WTC11 (cell line): Measurements from ENCODE around the gene TTC28.

Experiments
- ESRRA ChIP-seq: sonication (generic); formaldehyde crosslinking; IDR thresholded peaks from 2 replicates; pipeline ENCODE4 v1.8.1; 2022; ENCODE audit warnings: mild to moderate bottlenecking, missing genetic modification reagents, borderline replicate concordance
- ETV6 ChIP-seq: sonication (generic); formaldehyde crosslinking; IDR thresholded peaks from 2 replicates; pipeline ENCODE4 v1.8.1; 2022; ENCODE audit warnings: mild to moderate bottlenecking, missing genetic modification reagents
- KAT7 ChIP-seq: sonication (generic); formaldehyde crosslinking; IDR thresholded peaks from 2 replicates; pipeline ENCODE4 v1.8.1; 2023; ENCODE audit warnings: missing genetic modification reagents, mild to moderate bottlenecking, borderline replicate concordance
- PRRX2 ChIP-seq: fragments of 250-450 bp; sonication (Bioruptor Pico); IDR thresholded peaks from 2 replicates; pipeline ENCODE4 v1.8.0; 2021; ENCODE audit warnings: mild to moderate bottlenecking
- TCF7 ChIP-seq: sonication (generic); formaldehyde crosslinking; IDR thresholded peaks from 2 replicates; pipeline ENCODE4 v1.8.0; 2022; ENCODE audit warnings: mild to moderate bottlenecking, low read depth, missing genetic modification reagents, moderate library complexity
- ZNF121 ChIP-seq: sonication (generic); formaldehyde crosslinking; IDR thresholded peaks from 2 replicates; pipeline ENCODE4 v1.8.0; 2023; ENCODE audit warnings: missing genetic modification reagents
- ZNF423 ChIP-seq: fragments of 250-450 bp; sonication (Bioruptor Pico); IDR thresholded peaks from 2 replicates; pipeline ENCODE4 v2.1.2; 2022; ENCODE audit warnings: mild to moderate bottlenecking, moderate library complexity
- TF ChIP-seq, protein P1 (sequence below): sonication (generic); formaldehyde crosslinking; IDR thresholded peaks from 2 replicates; pipeline ENCODE4 v1.8.1; 2022; ENCODE audit warnings: missing genetic modification reagents, borderline replicate concordance
- TF ChIP-seq, protein P2 (sequence below): sonication (generic); formaldehyde crosslinking; IDR thresholded peaks from 2 replicates; pipeline ENCODE4 v1.8.1; 2022; ENCODE audit warnings: low read depth, mild to moderate bottlenecking, moderate library complexity, missing genetic modification reagents, borderline replicate concordance
- TF ChIP-seq, protein P3 (sequence below): fragments of 200-600 bp; IDR thresholded peaks from 2 replicates; pipeline ENCODE4 v1.8.0; 2022; ENCODE audit warnings: antibody characterized with exemption

DNA sequence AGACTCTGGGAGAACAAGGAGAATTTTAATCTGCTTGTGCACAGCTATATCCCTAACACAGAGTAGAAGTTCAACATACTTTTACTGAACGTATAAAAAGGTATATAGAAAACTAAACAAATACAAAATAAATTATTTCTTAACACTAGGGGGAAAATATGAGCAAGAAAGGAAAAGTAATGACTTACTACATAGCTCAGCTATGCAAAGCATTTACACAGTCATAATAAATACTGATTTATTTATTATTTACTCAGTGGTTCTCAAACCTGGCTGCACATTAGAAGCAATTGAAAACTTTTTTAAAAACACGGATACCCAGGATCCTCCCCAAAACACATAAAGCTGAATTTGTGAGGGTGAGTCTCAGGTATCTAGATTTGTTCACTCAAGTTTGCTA is 182.5 kb downstream of the TTC28 start:
- no peak for TF ChIP-seq PRRX2 (CRISPR knock-in tag)
- TF ChIP-seq KAT7 (CRISPR knock-in tag), result no peak
- TF ChIP-seq ETV6 (CRISPR knock-in tag), result no peak
- no peak for TF ChIP-seq ZNF121
- TF ChIP-seq, protein P1, sequence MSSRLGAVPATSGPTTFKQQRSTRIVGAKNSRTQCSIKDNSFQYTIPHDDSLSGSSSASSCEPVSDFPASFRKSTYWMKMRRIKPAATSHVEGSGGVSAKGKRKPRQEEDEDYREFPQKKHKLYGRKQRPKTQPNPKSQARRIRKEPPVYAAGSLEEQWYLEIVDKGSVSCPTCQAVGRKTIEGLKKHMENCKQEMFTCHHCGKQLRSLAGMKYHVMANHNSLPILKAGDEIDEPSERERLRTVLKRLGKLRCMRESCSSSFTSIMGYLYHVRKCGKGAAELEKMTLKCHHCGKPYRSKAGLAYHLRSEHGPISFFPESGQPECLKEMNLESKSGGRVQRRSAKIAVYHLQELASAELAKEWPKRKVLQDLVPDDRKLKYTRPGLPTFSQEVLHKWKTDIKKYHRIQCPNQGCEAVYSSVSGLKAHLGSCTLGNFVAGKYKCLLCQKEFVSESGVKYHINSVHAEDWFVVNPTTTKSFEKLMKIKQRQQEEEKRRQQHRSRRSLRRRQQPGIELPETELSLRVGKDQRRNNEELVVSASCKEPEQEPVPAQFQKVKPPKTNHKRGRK (CRISPR knock-in tag), result no peak
- TF ChIP-seq, protein P2, sequence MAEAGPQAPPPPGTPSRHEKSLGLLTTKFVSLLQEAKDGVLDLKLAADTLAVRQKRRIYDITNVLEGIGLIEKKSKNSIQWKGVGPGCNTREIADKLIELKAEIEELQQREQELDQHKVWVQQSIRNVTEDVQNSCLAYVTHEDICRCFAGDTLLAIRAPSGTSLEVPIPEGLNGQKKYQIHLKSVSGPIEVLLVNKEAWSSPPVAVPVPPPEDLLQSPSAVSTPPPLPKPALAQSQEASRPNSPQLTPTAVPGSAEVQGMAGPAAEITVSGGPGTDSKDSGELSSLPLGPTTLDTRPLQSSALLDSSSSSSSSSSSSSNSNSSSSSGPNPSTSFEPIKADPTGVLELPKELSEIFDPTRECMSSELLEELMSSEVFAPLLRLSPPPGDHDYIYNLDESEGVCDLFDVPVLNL (CRISPR knock-in tag), result no peak
- TF ChIP-seq, protein P3, sequence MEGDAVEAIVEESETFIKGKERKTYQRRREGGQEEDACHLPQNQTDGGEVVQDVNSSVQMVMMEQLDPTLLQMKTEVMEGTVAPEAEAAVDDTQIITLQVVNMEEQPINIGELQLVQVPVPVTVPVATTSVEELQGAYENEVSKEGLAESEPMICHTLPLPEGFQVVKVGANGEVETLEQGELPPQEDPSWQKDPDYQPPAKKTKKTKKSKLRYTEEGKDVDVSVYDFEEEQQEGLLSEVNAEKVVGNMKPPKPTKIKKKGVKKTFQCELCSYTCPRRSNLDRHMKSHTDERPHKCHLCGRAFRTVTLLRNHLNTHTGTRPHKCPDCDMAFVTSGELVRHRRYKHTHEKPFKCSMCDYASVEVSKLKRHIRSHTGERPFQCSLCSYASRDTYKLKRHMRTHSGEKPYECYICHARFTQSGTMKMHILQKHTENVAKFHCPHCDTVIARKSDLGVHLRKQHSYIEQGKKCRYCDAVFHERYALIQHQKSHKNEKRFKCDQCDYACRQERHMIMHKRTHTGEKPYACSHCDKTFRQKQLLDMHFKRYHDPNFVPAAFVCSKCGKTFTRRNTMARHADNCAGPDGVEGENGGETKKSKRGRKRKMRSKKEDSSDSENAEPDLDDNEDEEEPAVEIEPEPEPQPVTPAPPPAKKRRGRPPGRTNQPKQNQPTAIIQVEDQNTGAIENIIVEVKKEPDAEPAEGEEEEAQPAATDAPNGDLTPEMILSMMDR, result no peak
- no peak for TF ChIP-seq TCF7
- no peak for TF ChIP-seq ESRRA (CRISPR knock-in tag)
- no peak for TF ChIP-seq ZNF423 (CRISPR knock-in tag)
